ENCODE measurements around the gene SIRPB1.

DNA sequence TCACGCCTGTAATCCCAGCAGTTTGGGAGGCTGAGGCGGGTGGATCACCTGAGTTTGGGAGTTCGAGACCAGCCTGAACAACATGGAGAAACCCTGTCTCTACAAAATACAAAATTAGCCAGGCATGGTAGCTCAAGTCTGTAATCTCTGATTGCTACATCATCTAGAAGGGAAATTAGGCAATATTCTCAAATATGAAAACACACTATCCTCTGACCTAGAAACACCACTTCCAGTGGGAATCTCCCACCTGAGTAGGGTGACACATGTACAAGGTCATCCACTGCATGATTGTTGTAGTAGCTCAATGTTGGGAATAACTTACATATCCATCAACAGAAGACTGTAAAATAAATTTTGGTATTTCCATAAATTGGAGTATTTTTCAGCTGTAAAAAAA, 43.2 kb downstream of the SIRPB1 start:
- TF ChIP-seq CTCF (IDR thresholded peaks at IDR 0.05) (no peak), POLR2A (IDR thresholded peaks at IDR 0.05) (no peak)
